ENCODE data around the gene MRPS9. TPM values are rescaled to one million over a fixed set of nuclear protein-coding genes. Genes with fewer than 3 reads are reported as not detected.

The MRPS9 gene
- total and polyA plus RNA-seq, 9 of the 15 experiments (the other 6 are each of a cell fraction or from before 2014, with no cell fraction given): 46.2 to 143 (median 65.6) TPM

GRCh38 chr2:105068875-105069274 lies 31.0 kb downstream of the MRPS9 start:
- no peaks in the 10 kb centered on the region; a peak in 1 of 5 replicates for H3K4me1 ChIP-seq (replicated peaks in 1 of 2; ENCODE audit: control insufficient read depth in 2 of 2, insufficient read depth in 2 of 2, low read length in 2 of 2)
- BruUV-seq (replicated peaks): no TSS peak
- peaks cover 10% of the 10 kb centered on the region; the same call in 2 of the 3 replicates for H3K36me3 ChIP-seq (ENCODE audit: control insufficient read depth, insufficient read depth, low read length)
- no peak overlapping the region for H3K4me3 ChIP-seq
- ATAC-seq (no peak), FAIRE-seq (no peak), DNase-seq (ENCODE audit: extremely low read depth in 1 of 4, low spot score in 3 of 4) (no peak)
- CTCF ChIA-PET (ENCODE audit: low intra/inter-chr PET ratio): interaction anchor here (0.6 kb wide), 1 partner anchor 193 kb away, joined by 3 read pairs; no protein-coding TSS in a partner anchor
- no peaks in the 10 kb centered on the region for H4K20me1 ChIP-seq (replicated peaks; ENCODE audit: control insufficient read depth, insufficient read depth, low read length)
- POLR2A ChIA-PET: interaction anchor here (0.6 kb wide), 1 partner anchor 8 kb away, joined by 3 read pairs; no protein-coding TSS in a partner anchor
- intact Hi-C loops (cut with micrococcal nuclease) (no loop called here), in situ Hi-C loops (cut with MboI) (no loop called here)
- peaks cover 23% of the 10 kb centered on the region for H3K79me2 ChIP-seq (ENCODE audit: control insufficient read depth, insufficient read depth, low read length)
- H3K9me1 ChIP-seq (ENCODE audit: control insufficient read depth, insufficient read depth, low read length): no peaks in the 10 kb centered on the region
- H3K27ac ChIP-seq (ENCODE audit: extremely low read depth, low read depth, low read length): no peak overlapping the region
- H3K9me3 ChIP-seq (replicated peaks; ENCODE audit: control insufficient read depth, insufficient read depth, low read depth, low read length): no peaks in the 10 kb centered on the region
- H3K4me2 ChIP-seq (ENCODE audit: insufficient read depth, low read length): no peak overlapping the region
- no peaks in the 10 kb centered on the region for H3K27me3 ChIP-seq (ENCODE audit: control insufficient read depth in 2 of 2, insufficient read depth in 2 of 2, low read length in 2 of 2)
- no peak overlapping the region for H2AFZ ChIP-seq (ENCODE audit: low read depth, low read length)
- no peak overlapping the region for H3K9ac ChIP-seq (ENCODE audit: insufficient read depth in 1 of 2, low read depth in 2 of 2, low read length in 2 of 2)
- 93% methylated on average over 3 of the region's 5 CpGs for WGBS (ENCODE audit: insufficient coverage, low coverage, missing lambda C conversion rate)
- TF ChIP-seq RREB1 (CRISPR knock-in tag; IDR thresholded peaks at IDR 0.05): no peak
- TF ChIP-seq POLR2AphosphoS5 (IDR thresholded peaks at IDR 0.05; ENCODE audit: control insufficient read depth, insufficient read depth, low read depth, low read length): no peak
- TF ChIP-seq RFX1 (IDR thresholded peaks at IDR 0.05): no peak
- no peak for TF ChIP-seq REST (IDR thresholded peaks at IDR 0.05; ENCODE audit: borderline replicate concordance)
- TF ChIP-seq REST (CRISPR knock-in tag; IDR thresholded peaks at IDR 0.05; ENCODE audit: low read depth): no peak
- no peak for TF ChIP-seq NFE2L1 (tag; IDR thresholded peaks at IDR 0.05; ENCODE audit: borderline replicate concordance, low read depth)
- no peak for TF ChIP-seq DIDO1 (tag; IDR thresholded peaks at IDR 0.05; ENCODE audit: low read depth)
- no peak for TF ChIP-seq CGGBP1 (CRISPR knock-in tag; IDR thresholded peaks at IDR 0.05)
- no peak for TF ChIP-seq CSDE1 (IDR thresholded peaks at IDR 0.05)

Data from K562 (cell line).